Measurements from ENCODE around the gene ZSWIM8. TPM values are rescaled to one million over a fixed set of nuclear protein-coding genes. Genes with fewer than 3 reads are reported as not detected.
"Not testable (repeated sequence)": the region's sequence is repeated elsewhere in the genome, so short reads cannot be mapped to it uniquely, and the experiment has no call there.

ZSWIM8 gene
- total and polyA plus RNA-seq, 5 experiments from 2014 or later: 12.3 to 79.9 (median 18.5) TPM

- Mint-ChIP-seq H3K9me3 (no peaks in the 10 kb centered on the region), H3K27ac (peak overlapping the region; percentile 89 to 98 (median 94)), H3K4me3 (peak overlapping the region; percentile 89 to 99 (median 96)), H3K36me3 (peaks cover 0 to 24% (median 18%) of the 10 kb centered on the region in 3 donors), H3K27me3 (no peaks in the 10 kb centered on the region), H3K4me1 (peaks cover 25 to 57% (median 46%) of the 10 kb centered on the region in 4 donors)
- DNase-seq: no peak
- POLR2A ChIA-PET: interaction anchor here (0.7 to 9.7 kb wide), 9 partner anchors 13 to 534 kb away, joined by 3 to 169 read pairs (median 6); partner anchors contain the start of genes ADK, MRPS16 and SEC24C
- ATAC-seq: no peak
Observed at GRCh38 chr10:73786512-73786885, 1.1 kb downstream of the ZSWIM8 start.

- not testable (repeated sequence) for DNase-seq, ATAC-seq, H3K9me3 Mint-ChIP-seq, H3K27me3 Mint-ChIP-seq
- H3K36me3 Mint-ChIP-seq: peaks cover 0 to 27% (median 18%) of the 10 kb centered on the region in 3 donors
- H3K27ac Mint-ChIP-seq: peak overlapping the region in 7 of 10 donors; percentile 24 to 98 (median 60)
- POLR2A ChIA-PET: interaction anchor here (0.7 to 9.7 kb wide), 6 partner anchors 12 to 86 kb away, joined by 3 to 169 read pairs (median 12); a partner anchor contains a TSS
- H3K4me3 Mint-ChIP-seq: peak overlapping the region; percentile 15 to 97 (median 68)
- H3K4me1 Mint-ChIP-seq: peaks cover 24 to 52% (median 40%) of the 10 kb centered on the region in 4 donors
Observed at GRCh38 chr10:73787031-73787800, 1.8 kb downstream of the ZSWIM8 start.

GRCh38 chr10:73788864-73789658, 3.7 kb downstream of the ZSWIM8 start:
- no peak overlapping the region for H3K4me3 Mint-ChIP-seq
- peak overlapping the region in 2 of 10 donors; percentile 57 to 80 for H3K27ac Mint-ChIP-seq
- no peaks in the 10 kb centered on the region for H3K27me3 Mint-ChIP-seq
- DNase-seq (peak in 1 of 10 donors; percentile 38), ATAC-seq (no peak)
- H3K9me3 Mint-ChIP-seq: no peaks in the 10 kb centered on the region
- POLR2A ChIA-PET: interaction anchor here (0.9 to 9.7 kb wide), 4 partner anchors 10 to 46 kb away, joined by 3 to 169 read pairs (median 44); a partner anchor contains a TSS
- peaks cover 18 to 37% (median 28%) of the 10 kb centered on the region in 4 donors for H3K4me1 Mint-ChIP-seq
- H3K36me3 Mint-ChIP-seq: peaks cover 0 to 40% (median 18%) of the 10 kb centered on the region in 3 donors

GRCh38 chr10:73789659-73790055, 4.3 kb downstream of the ZSWIM8 start:
- no peaks in the 10 kb centered on the region for H3K27me3 Mint-ChIP-seq
- POLR2A ChIA-PET: interaction anchor here (2.9 to 7.8 kb wide), 3 partner anchors 8 to 18 kb away, joined by 11 to 70 read pairs (median 19); partner anchors contain the start of gene CHCHD1
- ATAC-seq (no peak), DNase-seq (peak in 1 of 10 donors; percentile 24)
- H3K4me3 Mint-ChIP-seq: no peak overlapping the region
- peaks cover 18 to 37% (median 27%) of the 10 kb centered on the region in 4 donors for H3K4me1 Mint-ChIP-seq
- H3K36me3 Mint-ChIP-seq: peaks cover 0 to 46% (median 20%) of the 10 kb centered on the region in 3 donors
- no peaks in the 10 kb centered on the region for H3K9me3 Mint-ChIP-seq
- H3K27ac Mint-ChIP-seq: peak overlapping the region in 3 of 10 donors; percentile 47 to 80 (median 57)

GRCh38 chr10:73790886-73791625, 5.7 kb downstream of the ZSWIM8 start:
- Mint-ChIP-seq H3K4me1 (peaks cover 7 to 28% (median 18%) of the 10 kb centered on the region in 4 donors), H3K4me3 (peak overlapping the region in 1 of 10 donors; percentile 4), H3K27me3 (no peaks in the 10 kb centered on the region), H3K9me3 (no peaks in the 10 kb centered on the region), H3K27ac (no peak overlapping the region), H3K36me3 (peaks cover 0 to 59% (median 20%) of the 10 kb centered on the region in 3 donors)
- ATAC-seq (no peak), DNase-seq (no peak)
- POLR2A ChIA-PET: interaction anchor here (0.6 to 2.9 kb wide), 4 partner anchors 10 to 132 kb away, joined by 3 to 11 read pairs (median 6); partner anchors contain the start of gene CHCHD1

- POLR2A ChIA-PET: interaction anchor here (0.6 to 2.9 kb wide), 3 partner anchors 11 to 131 kb away, joined by 5 to 11 read pairs (median 8); partner anchors contain the start of gene CHCHD1
- Mint-ChIP-seq H3K4me3 (no peak overlapping the region), H3K27ac (no peak overlapping the region), H3K9me3 (no peaks in the 10 kb centered on the region), H3K4me1 (peaks cover 0 to 21% (median 11%) of the 10 kb centered on the region in 4 donors), H3K36me3 (peaks cover 0 to 64% (median 22%) of the 10 kb centered on the region in 3 donors), H3K27me3 (no peaks in the 10 kb centered on the region)
- DNase-seq (no peak), ATAC-seq (no peak)
Observed at GRCh38 chr10:73791871-73792400, 6.5 kb downstream of the ZSWIM8 start.

- Mint-ChIP-seq H3K36me3 (peaks cover 0 to 72% (median 22%) of the 10 kb centered on the region in 3 donors), H3K9me3 (no peaks in the 10 kb centered on the region), H3K27me3 (no peaks in the 10 kb centered on the region), H3K4me3 (no peak overlapping the region), H3K4me1 (peaks cover 0 to 10% (median 6%) of the 10 kb centered on the region in 4 donors), H3K27ac (peak overlapping the region in 4 of 10 donors; percentile 33 to 68 (median 64))
- ATAC-seq (no peak), DNase-seq (no peak)
- POLR2A ChIA-PET: interaction anchor here (1.8 to 8.6 kb wide), 2 partner anchors 15 to 21 kb away, joined by 8 to 56 read pairs; a partner anchor contains a TSS
Observed at GRCh38 chr10:73793456-73793855, 8.1 kb downstream of the ZSWIM8 start.

- not testable (repeated sequence) for H3K27me3 Mint-ChIP-seq, ATAC-seq, H3K4me3 Mint-ChIP-seq, H3K4me1 Mint-ChIP-seq, H3K9me3 Mint-ChIP-seq
- POLR2A ChIA-PET: interaction anchor here (0.6 to 8.6 kb wide), 5 partner anchors 13 to 1055 kb away, joined by 3 to 56 read pairs (median 3); a partner anchor contains a TSS
- peak in 1 of 10 donors; percentile 16 for DNase-seq
- H3K36me3 Mint-ChIP-seq: peaks cover 0 to 61% (median 12%) of the 10 kb centered on the region in 3 donors
- peak overlapping the region in 2 of 10 donors; percentile 4 to 36 for H3K27ac Mint-ChIP-seq
Observed at GRCh38 chr10:73795491-73795890, 10.1 kb downstream of the ZSWIM8 start.

GRCh38 chr10:73796035-73796434, 10.6 kb downstream of the ZSWIM8 start:
- H3K27me3 Mint-ChIP-seq, ATAC-seq, DNase-seq, H3K9me3 Mint-ChIP-seq, H3K4me3 Mint-ChIP-seq: not testable (repeated sequence)
- Mint-ChIP-seq H3K27ac (peak overlapping the region in 6 of 10 donors; percentile 15 to 56 (median 43)), H3K4me1 (peaks cover 0 to 12% (median 5%) of the 10 kb centered on the region in 4 donors), H3K36me3 (peaks cover 0 to 60% (median 8%) of the 10 kb centered on the region in 3 donors)
- POLR2A ChIA-PET: interaction anchor here (1.1 to 8.6 kb wide), 2 partner anchors 13 to 24 kb away, joined by 3 to 56 read pairs; a partner anchor contains a TSS

GRCh38 chr10:73796766-73797165, 11.4 kb downstream of the ZSWIM8 start:
- ATAC-seq (no peak), DNase-seq (peak in 1 of 10 donors; percentile 22)
- Mint-ChIP-seq H3K27ac (peak overlapping the region in 7 of 10 donors; percentile 15 to 45 (median 29)), H3K9me3 (no peaks in the 10 kb centered on the region), H3K4me3 (no peak overlapping the region), H3K36me3 (peaks cover 0 to 60% (median 4%) of the 10 kb centered on the region in 3 donors), H3K27me3 (no peaks in the 10 kb centered on the region), H3K4me1 (peaks cover 0 to 16% (median 7%) of the 10 kb centered on the region in 4 donors)
- POLR2A ChIA-PET: interaction anchor here (8.6 kb wide), 1 partner anchor 12 kb away, joined by 56 read pairs; no protein-coding TSS in a partner anchor

Measured in naive thymus-derived CD8-positive, alpha-beta T cell (primary cell).